Cerebellar nuclear complex (tissue), 1 donor: ENCODE data around the gene KCNMB1.
"Not testable (repeated sequence)": the region's sequence is repeated elsewhere in the genome, so short reads cannot be mapped to it uniquely, and the experiment has no call there.

Experiments used
- DNase-seq, 2 experiments: peaks; one replicate each; lab custom pipeline; 2025; lab: John Stamatoyannopoulos, UW

KCNMB1 gene

DNA sequence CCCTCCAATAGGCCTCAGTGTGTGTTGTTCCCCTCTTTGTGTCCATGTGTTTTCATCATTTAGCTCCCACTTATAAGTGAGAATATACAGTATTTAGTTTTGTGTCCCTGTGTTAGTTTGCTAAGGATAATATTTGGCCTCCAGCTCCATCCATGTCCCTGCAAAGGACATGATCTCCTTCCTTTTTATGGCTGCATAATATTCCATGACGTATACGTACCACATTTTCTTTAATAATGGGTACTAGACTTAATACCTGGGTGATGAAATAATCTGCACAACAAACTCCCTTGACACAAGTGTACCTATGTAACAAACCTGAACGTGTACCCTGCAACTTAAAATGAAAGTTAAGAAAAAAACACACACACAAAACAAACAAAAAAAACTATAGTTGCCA is 12.6 kb downstream of the KCNMB1 start:
- not testable (repeated sequence) for DNase-seq

GRCh38 chr5:170375283-170375682 is 13.9 kb downstream of the KCNMB1 start:
- no peak for DNase-seq

GRCh38 chr5:170372971-170373370 is 16.2 kb downstream of the KCNMB1 start:
- no peak for DNase-seq

DNA sequence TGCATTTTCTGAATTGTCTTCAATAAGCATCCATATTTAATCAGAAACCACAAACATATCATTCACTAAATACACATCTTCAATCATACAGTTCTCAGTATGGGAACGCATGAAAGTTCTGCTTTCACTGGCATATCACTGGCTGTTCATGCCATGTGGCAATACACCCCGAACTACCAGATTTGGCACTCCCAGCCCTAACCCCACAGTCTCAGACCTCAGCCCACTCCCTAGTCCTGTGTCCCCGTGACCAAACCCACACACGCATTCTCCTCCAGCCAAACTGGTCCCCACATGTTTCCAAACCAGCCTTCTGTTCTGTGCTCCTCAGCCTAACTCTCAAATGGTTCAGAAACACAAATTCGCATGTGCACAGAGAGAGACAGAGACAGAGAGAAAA is 20.6 kb downstream of the KCNMB1 start:
- no peak for DNase-seq

DNA sequence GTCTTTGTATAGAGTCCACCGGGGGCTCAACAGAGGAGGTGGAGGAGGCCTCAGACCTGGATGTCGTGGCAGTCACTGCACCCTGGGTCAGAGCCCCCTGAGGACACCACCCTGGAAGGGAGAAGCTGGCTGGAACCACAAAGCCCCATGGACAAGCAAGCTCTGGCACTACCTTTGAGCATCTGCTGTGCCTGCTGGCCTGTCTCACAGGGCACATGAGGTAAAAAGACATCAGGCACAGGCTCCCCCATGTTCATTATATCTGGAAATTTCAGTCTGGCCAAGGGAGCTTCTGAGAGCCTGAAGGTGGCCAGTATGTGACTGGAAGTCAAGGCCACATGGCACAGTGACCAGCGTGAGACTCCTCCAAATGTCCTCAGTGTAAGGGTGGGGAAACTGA is 22.9 kb downstream of the KCNMB1 start:
- no peak for DNase-seq

GRCh38 chr5:170365831-170366230 is 23.3 kb downstream of the KCNMB1 start:
- no peak for DNase-seq

- DNase-seq, result no peak
Observed at GRCh38 chr5:170365011-170365410, 24.2 kb downstream of the KCNMB1 start.

DNA sequence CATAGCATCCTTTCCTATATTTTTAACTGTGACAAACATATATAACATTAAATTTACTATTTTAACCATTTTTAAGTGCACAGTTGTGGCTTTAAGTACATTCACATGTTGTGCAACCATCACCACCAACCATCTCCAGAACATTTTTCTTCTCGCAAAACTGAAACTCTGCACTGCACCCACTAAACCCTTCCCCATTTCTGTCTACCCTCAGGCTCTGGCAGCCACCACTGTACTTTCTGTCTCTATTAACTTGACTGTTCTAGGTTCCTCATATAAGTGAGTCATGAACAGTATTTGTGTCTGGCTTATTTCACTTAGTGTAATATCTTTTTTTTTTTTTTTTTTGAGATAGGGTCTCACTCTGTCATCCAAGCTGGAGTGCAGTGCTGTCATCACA is 25.5 kb downstream of the KCNMB1 start:
- DNase-seq, result no peak

DNA sequence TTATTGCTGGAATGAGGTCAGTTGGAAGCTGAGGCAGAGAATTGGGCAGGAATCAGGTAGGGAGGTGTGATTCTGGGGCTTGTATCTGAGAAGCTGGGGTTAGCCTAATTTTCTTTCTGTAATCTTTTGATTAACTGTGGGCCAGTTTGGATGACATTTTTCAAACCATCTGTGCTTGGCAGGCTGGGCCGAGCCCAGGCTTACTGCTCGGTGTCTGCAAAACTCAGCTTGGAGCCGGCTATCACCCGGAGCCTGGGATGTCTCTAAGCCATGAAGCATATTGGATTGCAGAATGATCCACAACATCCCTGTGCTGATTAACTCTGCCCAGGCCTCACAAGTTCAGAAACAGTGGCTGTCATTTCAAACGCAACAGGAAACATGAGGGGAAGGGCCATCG is 26.5 kb downstream of the KCNMB1 start:
- DNase-seq, result peak in 1 of 2 experiments; percentile 9

- DNase-seq, result no peak
Observed at GRCh38 chr5:170362102-170362501, 27.1 kb downstream of the KCNMB1 start.

DNA sequence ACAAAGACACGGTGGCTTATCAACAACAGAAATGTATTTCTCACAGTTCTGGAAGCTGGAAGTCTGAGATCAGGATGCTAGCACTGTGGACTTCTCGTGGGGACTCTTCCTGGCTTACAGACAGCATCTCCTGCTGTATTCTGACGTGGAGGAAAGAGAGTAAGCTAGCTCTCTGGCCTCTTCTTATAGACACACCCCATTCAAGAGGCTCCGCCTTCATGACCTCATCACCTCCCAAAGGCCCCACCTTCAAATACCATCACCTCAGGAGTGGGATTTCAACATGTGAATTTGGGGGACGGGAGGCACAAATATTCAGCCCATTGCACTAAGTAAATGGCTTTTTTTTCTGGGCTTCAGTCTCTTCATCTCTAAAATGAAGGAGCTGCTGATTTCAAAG is 27.6 kb downstream of the KCNMB1 start:
- DNase-seq, result no peak

GRCh38 chr5:170361116-170361515 is 28.1 kb downstream of the KCNMB1 start:
- DNase-seq, result no peak

- DNase-seq, result no peak
Observed at GRCh38 chr5:170360709-170361108, 28.5 kb downstream of the KCNMB1 start.

DNA sequence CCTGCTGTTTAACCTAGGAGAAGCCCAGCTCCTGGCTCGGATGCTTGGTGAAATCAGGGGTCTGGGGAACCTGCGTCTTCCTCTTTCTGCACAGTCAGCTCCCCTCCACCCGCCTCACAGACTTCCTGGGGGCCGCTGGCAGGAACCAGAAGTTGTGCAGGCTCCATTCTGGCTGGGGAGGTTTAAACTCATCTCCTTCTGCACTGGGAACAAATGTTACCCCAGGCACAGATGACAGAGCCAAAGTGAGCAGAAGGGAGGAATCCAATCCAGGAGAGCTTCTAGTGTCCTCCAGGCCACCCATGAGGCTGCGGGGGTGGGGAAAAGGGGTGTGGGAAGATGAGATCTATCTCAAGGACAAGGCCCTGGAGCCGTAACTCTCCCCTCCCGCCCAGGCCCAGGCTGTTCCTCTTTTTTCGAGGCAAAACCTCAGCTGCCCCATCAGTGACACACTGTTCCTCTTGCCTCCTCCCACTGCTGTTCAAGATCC is 31.2 kb downstream of the KCNMB1 start:
- no peak for DNase-seq

DNA sequence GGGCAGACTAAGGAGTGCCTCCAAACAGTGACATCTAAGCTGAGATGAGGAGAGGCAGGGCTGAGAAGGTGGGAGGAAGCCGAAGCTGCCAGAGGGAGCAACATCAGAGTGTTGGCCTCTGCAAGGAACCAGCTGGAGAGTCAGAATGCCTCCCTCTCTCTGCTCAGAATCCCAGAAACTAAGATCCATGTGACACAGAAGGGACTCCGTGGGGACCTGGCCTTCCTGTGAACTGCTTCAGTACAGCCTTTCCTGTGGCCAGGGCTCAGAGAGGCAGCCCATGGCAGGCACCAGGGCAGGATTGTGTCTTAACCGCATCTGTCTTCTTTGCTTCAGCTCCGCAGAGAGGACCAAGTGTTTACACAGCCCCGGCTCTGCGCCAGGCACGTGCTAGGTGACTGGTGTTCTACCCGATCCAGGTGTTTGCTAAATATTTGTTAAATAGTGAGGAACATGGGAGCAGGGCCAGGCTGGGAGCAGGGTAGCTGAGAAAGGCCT is 33.5 kb downstream of the KCNMB1 start:
- no peak for DNase-seq

DNA sequence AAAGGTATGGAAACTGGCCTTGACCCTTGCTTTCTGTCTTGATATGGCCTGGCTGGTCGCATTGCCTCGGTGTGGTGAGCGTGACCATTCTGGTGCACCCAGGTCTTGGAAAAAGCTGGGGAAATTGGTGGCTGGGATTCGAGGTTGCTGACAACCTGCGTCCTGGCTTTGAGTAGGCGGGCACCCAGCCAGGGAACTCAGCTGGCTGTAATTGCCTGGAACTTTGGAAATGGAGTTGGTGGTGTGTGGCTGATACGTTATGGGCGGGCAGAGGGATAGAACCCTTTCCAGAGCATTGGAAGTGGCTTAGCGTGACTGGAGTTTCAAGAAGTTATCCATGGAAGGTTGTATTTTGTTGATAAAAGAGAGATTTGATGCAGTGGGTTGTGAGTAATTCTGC is 35.2 kb downstream of the KCNMB1 start:
- no peak for DNase-seq

DNA sequence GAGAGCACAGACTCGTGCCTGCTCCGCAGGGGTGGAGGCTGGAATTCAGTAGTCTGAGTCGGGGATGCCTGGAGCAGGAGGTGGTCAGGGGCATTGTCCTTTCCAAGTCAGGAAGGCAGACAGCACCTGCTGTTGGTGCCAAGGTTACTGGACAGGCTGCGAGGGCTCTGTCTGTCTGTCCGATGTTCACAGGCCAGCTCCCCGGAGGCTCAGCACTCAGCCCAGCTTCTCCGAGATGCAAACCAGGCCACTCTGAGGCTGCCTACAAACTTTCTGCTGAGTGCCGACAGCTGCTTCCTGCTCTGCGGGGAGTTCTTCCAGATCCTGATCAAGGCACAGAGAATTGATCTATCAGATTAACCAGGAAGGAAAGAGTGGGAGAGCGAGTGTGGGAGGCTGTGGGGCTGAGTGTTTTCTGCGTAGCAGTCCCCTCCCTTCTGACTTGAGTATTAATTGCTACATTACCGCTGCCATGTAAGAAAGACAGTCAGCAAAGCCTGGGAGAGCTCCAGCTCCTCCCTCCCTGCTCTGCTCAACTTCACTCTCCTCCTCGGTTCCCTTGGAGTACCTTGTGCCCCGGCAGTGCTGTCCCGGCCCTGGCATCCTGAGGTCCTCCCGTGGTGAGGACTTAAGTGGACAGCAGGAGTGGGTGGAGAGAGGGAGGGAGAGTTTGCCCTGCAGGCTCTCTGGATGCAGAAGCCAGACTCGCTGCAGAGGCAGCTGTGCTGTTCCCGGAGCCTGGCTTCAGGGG is 36.0 kb downstream of the KCNMB1 start:
- no peak for DNase-seq

DNA sequence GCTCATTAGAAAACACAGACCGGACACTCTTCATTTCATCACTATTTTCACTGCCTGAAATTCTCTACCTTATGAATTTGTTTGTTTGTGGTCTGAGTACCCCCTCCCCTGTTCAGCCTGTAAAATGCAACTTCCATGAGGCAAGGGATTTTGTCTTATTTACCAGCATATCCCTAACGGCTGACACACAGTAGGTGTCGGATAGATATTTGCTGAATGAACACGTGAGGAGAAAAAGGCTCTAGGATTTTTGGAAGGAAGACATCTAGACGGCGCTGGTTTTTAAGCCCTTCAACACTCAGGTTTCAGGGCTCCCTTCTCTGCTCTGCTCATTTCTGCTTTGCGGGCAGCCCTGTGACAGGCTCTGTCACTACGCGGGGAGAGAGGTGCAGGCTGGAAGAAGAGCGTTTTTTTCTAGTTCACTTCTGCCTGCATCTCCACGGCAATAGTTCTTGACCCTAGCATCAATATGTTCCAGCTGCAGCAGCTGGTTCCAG is 41.0 kb downstream of the KCNMB1 start:
- no peak for DNase-seq

- no peak for DNase-seq
Observed at GRCh38 chr5:170347022-170347567, 42.1 kb downstream of the KCNMB1 start.

DNA sequence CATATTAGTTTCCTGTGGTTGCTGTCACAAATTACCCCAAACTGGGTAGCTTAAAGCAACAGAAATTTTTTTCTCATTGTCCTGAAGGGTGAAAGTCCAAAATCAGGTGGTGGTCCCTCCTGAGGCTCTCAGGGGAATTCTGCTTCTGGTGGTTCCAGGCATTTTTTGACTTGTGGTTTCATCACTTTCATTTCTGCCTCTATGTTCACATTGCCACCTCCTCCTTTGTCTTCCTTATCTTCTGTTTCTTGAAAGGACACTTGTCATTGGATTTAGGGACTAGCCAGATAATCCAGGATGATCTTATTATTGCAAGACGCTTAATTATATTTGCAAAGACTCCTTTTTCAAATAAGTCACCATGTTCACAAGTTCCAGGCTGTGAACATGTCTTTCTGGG is 43.2 kb downstream of the KCNMB1 start:
- no peak for DNase-seq

DNA sequence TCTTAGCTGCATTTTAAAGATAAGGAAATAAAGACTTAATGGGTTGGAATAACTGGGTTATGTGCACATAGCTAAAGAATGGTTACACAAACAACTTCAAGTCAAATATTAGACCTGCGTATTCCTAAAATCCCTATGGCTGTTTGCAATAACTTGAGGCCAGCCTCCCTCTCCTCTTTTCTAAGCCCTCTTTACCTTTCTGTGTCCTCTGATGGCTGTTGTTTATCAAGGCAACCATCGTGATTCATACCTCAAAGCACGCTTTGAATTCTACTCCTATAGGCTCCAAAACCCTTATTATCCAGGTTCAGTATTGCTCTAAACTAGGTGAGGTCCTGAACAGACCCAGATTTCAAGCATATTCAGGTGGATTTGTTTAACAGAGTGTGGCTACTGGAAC is 46.0 kb downstream of the KCNMB1 start:
- DNase-seq, result no peak

- DNase-seq, result no peak
Observed at GRCh38 chr5:170342153-170342725, 46.9 kb downstream of the KCNMB1 start.

- DNase-seq, result no peak
Observed at GRCh38 chr5:170341545-170341944, 47.6 kb downstream of the KCNMB1 start.
